SK-N-SH treated with all-trans-retinoic acid at 6 μM for 48 hours (cell line): ENCODE results near the gene DOP1A.

Experiments used
- ATAC-seq: fragments of 200-7000 bp; cut with Tn5 transposase; 3 replicates; pipeline ENCODE4 v1.9.1; 2020; ENCODE audit warnings: mild to moderate bottlenecking, moderate library complexity
- ARNTL ChIP-seq: fragments of 450-650 bp; formaldehyde crosslinking; IDR thresholded peaks from 2 replicates; pipeline ENCODE4 v1.5.0; 2020; ENCODE audit warnings: low read depth, mild to moderate bottlenecking, moderate library complexity, borderline replicate concordance
- BACH2 ChIP-seq: fragments of 250-450 bp; sonication (Bioruptor Pico); IDR thresholded peaks from 2 replicates; pipeline ENCODE4 v1.9.0; 2021; ENCODE audit warnings: mild to moderate bottlenecking, borderline replicate concordance
- CSDC2 ChIP-seq: fragments of 250-450 bp; sonication (Bioruptor Pico); IDR thresholded peaks from 2 replicates; pipeline ENCODE4 v1.5.0; 2020; ENCODE audit warnings: mild to moderate bottlenecking, moderate library complexity
- ESRRG ChIP-seq: fragments of 250-450 bp; sonication (Bioruptor Pico); IDR thresholded peaks from 2 replicates; pipeline ENCODE4 v1.6.1; 2021; ENCODE audit warnings: mild to moderate bottlenecking
- GLIS3 ChIP-seq: fragments of 250-450 bp; sonication (Bioruptor Pico); IDR thresholded peaks from 2 replicates; pipeline ENCODE4 v1.5.0; 2020; ENCODE audit warnings: mild to moderate bottlenecking, moderate library complexity
- ISL1 ChIP-seq: fragments of 250-450 bp; sonication (Bioruptor Pico); IDR thresholded peaks from 2 replicates; pipeline ENCODE4 v2.1.2; 2022; ENCODE audit warnings: mild to moderate bottlenecking, moderate library complexity
- PPARA ChIP-seq: fragments of 250-450 bp; sonication (Bioruptor Pico); IDR thresholded peaks from 2 replicates; pipeline ENCODE4 v1.5.0; 2020; ENCODE audit warnings: mild to moderate bottlenecking, borderline replicate concordance
- RARB ChIP-seq: fragments of 250-450 bp; sonication (Bioruptor Pico); IDR thresholded peaks from 2 replicates; pipeline ENCODE4 v1.8.0; 2021; ENCODE audit warnings: mild to moderate bottlenecking, moderate library complexity
- SNAI2 ChIP-seq: fragments of 250-450 bp; sonication (Bioruptor Pico); IDR thresholded peaks from 2 replicates; pipeline ENCODE4 v1.5.0; 2020; ENCODE audit warnings: mild to moderate bottlenecking, moderate library complexity
- TCF4 ChIP-seq: fragments of 250-450 bp; sonication (Bioruptor Pico); IDR thresholded peaks from 2 replicates; pipeline ENCODE4 v1.8.0; 2021; ENCODE audit warnings: mild to moderate bottlenecking, moderate library complexity, borderline replicate concordance
- TOX ChIP-seq: fragments of 250-450 bp; sonication (Bioruptor Pico); IDR thresholded peaks from 2 replicates; pipeline ENCODE4 v1.8.0; 2021; ENCODE audit warnings: mild to moderate bottlenecking, moderate library complexity, borderline replicate concordance
- ZC3H10 ChIP-seq: fragments of 250-450 bp; sonication (Bioruptor Pico); IDR thresholded peaks from 2 replicates; pipeline ENCODE4 v1.5.1; 2021; ENCODE audit warnings: mild to moderate bottlenecking, moderate library complexity
- ZFP3 ChIP-seq: fragments of 250-450 bp; sonication (Bioruptor Pico); IDR thresholded peaks from 2 replicates; pipeline ENCODE4 v1.5.0; 2020; ENCODE audit warnings: mild to moderate bottlenecking, moderate library complexity
- ZFP30 ChIP-seq: fragments of 450-650 bp; formaldehyde crosslinking; IDR thresholded peaks from 2 replicates; pipeline ENCODE4 v1.5.0; 2022; ENCODE audit warnings: mild to moderate bottlenecking, moderate library complexity
- ZNF565 ChIP-seq: fragments of 450-650 bp; formaldehyde crosslinking; conservative IDR thresholded peaks from 2 replicates; pipeline ENCODE4 v1.5.0; 2020; ENCODE audit warnings: low read depth, mild to moderate bottlenecking, moderate library complexity
- ZNF8 ChIP-seq: fragments of 450-650 bp; formaldehyde crosslinking; IDR thresholded peaks from 2 replicates; pipeline ENCODE4 v1.5.0; 2020; ENCODE audit warnings: mild to moderate bottlenecking, moderate library complexity
- TF ChIP-seq, protein P1 (sequence below): fragments of 250-450 bp; sonication (Bioruptor Pico); IDR thresholded peaks from 2 replicates; pipeline ENCODE4 v1.5.1; 2020; ENCODE audit warnings: low read depth, mild to moderate bottlenecking, moderate library complexity
- TF ChIP-seq, protein P2 (sequence below): fragments of 250-450 bp; sonication (Bioruptor Pico); IDR thresholded peaks from 2 replicates; pipeline ENCODE4 v1.8.0; 2020; ENCODE audit warnings: mild to moderate bottlenecking, moderate library complexity, borderline replicate concordance
- TF ChIP-seq, protein P3 (sequence below): fragments of 250-450 bp; sonication (Bioruptor Pico); IDR thresholded peaks from 2 replicates; pipeline ENCODE4 v1.8.0; 2021; ENCODE audit warnings: low read depth, mild to moderate bottlenecking, moderate library complexity, borderline replicate concordance
- TF ChIP-seq, protein P4 (sequence below): fragments of 250-450 bp; sonication (Bioruptor Pico); IDR thresholded peaks from 2 replicates; pipeline ENCODE4 v1.5.1; 2021; ENCODE audit warnings: mild to moderate bottlenecking, moderate library complexity
- TF ChIP-seq, protein P5 (sequence below): fragments of 250-450 bp; sonication (Bioruptor Pico); IDR thresholded peaks from 2 replicates; pipeline ENCODE4 v1.5.0; 2020; ENCODE audit warnings: mild to moderate bottlenecking, moderate library complexity

DOP1A gene

DNA sequence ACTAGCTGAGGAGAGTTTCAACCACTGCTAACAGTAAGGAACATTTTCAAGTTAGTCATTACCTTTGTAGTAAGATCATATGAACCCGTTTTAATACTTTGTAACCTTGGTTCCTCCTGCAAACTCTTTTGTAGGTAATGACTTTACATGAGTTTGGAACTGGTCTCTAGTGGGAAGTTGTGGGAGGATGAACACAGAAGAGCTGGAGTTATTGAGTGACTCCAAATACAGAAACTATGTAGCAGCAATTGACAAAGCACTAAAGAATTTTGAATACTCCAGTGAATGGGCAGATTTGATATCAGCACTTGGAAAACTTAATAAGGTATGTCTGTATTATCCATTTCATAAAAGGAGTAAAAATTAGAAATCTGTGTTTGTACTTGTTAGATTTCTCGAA is 29.3 kb downstream of the DOP1A start:
- TF ChIP-seq ESRRG (CRISPR knock-in tag) (no peak), TCF4 (CRISPR knock-in tag) (no peak), RARB (no peak), ISL1 (CRISPR knock-in tag) (no peak), ZFP30 (CRISPR knock-in tag) (no peak), ZC3H10 (CRISPR knock-in tag) (no peak), ZNF8 (CRISPR knock-in tag) (no peak), ZNF565 (CRISPR knock-in tag) (no peak), SNAI2 (no peak), CSDC2 (CRISPR knock-in tag) (no peak), TOX (CRISPR knock-in tag) (no peak), ZFP3 (no peak), PPARA (CRISPR knock-in tag) (no peak), ARNTL (CRISPR knock-in tag) (no peak), GLIS3 (no peak)
- TF ChIP-seq, protein P1, sequence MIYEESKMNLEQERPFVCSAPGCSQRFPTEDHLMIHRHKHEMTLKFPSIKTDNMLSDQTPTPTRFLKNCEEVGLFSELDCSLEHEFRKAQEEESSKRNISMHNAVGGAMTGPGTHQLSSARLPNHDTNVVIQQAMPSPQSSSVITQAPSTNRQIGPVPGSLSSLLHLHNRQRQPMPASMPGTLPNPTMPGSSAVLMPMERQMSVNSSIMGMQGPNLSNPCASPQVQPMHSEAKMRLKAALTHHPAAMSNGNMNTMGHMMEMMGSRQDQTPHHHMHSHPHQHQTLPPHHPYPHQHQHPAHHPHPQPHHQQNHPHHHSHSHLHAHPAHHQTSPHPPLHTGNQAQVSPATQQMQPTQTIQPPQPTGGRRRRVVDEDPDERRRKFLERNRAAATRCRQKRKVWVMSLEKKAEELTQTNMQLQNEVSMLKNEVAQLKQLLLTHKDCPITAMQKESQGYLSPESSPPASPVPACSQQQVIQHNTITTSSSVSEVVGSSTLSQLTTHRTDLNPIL (CRISPR knock-in tag) = no peak
- TF ChIP-seq, protein P2, sequence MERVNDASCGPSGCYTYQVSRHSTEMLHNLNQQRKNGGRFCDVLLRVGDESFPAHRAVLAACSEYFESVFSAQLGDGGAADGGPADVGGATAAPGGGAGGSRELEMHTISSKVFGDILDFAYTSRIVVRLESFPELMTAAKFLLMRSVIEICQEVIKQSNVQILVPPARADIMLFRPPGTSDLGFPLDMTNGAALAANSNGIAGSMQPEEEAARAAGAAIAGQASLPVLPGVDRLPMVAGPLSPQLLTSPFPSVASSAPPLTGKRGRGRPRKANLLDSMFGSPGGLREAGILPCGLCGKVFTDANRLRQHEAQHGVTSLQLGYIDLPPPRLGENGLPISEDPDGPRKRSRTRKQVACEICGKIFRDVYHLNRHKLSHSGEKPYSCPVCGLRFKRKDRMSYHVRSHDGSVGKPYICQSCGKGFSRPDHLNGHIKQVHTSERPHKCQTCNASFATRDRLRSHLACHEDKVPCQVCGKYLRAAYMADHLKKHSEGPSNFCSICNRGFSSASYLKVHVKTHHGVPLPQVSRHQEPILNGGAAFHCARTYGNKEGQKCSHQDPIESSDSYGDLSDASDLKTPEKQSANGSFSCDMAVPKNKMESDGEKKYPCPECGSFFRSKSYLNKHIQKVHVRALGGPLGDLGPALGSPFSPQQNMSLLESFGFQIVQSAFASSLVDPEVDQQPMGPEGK (CRISPR knock-in tag) = no peak
- TF ChIP-seq, protein P3, sequence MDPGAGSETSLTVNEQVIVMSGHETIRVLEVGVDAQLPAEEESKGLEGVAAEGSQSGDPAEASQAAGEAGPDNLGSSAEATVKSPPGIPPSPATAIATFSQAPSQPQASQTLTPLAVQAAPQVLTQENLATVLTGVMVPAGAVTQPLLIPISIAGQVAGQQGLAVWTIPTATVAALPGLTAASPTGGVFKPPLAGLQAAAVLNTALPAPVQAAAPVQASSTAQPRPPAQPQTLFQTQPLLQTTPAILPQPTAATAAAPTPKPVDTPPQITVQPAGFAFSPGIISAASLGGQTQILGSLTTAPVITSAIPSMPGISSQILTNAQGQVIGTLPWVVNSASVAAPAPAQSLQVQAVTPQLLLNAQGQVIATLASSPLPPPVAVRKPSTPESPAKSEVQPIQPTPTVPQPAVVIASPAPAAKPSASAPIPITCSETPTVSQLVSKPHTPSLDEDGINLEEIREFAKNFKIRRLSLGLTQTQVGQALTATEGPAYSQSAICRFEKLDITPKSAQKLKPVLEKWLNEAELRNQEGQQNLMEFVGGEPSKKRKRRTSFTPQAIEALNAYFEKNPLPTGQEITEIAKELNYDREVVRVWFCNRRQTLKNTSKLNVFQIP (CRISPR knock-in tag) = no peak
- TF ChIP-seq, protein P4, sequence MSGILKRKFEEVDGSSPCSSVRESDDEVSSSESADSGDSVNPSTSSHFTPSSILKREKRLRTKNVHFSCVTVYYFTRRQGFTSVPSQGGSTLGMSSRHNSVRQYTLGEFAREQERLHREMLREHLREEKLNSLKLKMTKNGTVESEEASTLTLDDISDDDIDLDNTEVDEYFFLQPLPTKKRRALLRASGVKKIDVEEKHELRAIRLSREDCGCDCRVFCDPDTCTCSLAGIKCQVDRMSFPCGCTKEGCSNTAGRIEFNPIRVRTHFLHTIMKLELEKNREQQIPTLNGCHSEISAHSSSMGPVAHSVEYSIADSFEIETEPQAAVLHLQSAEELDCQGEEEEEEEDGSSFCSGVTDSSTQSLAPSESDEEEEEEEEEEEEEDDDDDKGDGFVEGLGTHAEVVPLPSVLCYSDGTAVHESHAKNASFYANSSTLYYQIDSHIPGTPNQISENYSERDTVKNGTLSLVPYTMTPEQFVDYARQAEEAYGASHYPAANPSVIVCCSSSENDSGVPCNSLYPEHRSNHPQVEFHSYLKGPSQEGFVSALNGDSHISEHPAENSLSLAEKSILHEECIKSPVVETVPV = no peak
- TF ChIP-seq, protein P5, sequence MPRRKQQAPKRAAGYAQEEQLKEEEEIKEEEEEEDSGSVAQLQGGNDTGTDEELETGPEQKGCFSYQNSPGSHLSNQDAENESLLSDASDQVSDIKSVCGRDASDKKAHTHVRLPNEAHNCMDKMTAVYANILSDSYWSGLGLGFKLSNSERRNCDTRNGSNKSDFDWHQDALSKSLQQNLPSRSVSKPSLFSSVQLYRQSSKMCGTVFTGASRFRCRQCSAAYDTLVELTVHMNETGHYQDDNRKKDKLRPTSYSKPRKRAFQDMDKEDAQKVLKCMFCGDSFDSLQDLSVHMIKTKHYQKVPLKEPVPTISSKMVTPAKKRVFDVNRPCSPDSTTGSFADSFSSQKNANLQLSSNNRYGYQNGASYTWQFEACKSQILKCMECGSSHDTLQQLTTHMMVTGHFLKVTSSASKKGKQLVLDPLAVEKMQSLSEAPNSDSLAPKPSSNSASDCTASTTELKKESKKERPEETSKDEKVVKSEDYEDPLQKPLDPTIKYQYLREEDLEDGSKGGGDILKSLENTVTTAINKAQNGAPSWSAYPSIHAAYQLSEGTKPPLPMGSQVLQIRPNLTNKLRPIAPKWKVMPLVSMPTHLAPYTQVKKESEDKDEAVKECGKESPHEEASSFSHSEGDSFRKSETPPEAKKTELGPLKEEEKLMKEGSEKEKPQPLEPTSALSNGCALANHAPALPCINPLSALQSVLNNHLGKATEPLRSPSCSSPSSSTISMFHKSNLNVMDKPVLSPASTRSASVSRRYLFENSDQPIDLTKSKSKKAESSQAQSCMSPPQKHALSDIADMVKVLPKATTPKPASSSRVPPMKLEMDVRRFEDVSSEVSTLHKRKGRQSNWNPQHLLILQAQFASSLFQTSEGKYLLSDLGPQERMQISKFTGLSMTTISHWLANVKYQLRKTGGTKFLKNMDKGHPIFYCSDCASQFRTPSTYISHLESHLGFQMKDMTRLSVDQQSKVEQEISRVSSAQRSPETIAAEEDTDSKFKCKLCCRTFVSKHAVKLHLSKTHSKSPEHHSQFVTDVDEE = no peak
- ATAC-seq = peak; percentile 47; the same call in 2 of the 3 replicates

DNA sequence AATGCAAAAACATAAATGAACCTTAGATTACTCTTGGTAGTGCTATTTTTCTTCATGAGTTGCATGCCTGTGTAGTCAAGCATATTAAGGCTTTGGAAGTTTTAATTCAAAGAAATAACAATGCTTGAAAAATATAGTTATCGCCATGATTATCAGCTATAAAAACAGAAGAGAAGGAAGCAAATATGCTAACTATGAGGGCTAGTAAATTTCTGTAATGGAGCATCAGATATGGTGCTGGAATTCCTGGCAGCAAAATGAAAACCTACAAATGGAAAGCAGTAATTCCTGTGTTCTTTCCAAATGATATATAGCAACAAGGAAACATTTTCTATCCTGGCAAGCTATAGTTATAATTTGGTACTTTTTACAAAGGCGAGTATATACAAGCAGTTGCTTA is 29.7 kb downstream of the DOP1A start:
- TF ChIP-seq TOX (CRISPR knock-in tag) (no peak), TCF4 (CRISPR knock-in tag) (no peak), ISL1 (CRISPR knock-in tag) (peak; percentile 92)
- ATAC-seq = peak; percentile 30; the same call in 1 of the 3 replicates

DNA sequence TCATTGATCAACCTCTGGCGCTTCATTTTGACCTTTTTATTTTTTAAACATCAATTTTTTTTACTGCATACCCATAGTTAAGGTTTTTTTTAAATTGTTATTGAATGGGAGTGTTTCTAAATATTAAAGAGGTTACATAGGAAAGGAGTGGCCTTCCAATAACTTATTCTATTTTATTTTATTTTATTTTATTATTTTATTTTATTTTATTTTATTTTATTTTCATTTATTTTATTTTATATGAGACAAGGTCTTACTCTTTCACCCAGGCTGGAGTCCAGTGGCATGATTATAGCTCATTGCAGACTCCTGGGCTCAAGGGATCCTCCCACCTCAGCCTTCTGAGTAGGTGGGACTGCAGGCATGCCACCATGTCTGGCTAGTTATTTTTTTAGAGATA is 30.2 kb downstream of the DOP1A start:
- no peak for ATAC-seq
- TF ChIP-seq, protein P3 (CRISPR knock-in tag) = no peak
- TF ChIP-seq RARB (no peak), ARNTL (CRISPR knock-in tag) (no peak), ZNF565 (CRISPR knock-in tag) (no peak), ZC3H10 (CRISPR knock-in tag) (no peak), GLIS3 (no peak), BACH2 (CRISPR knock-in tag) (no peak), ZNF8 (CRISPR knock-in tag) (no peak), ZFP30 (CRISPR knock-in tag) (no peak), SNAI2 (no peak), CSDC2 (CRISPR knock-in tag) (no peak), ESRRG (CRISPR knock-in tag) (no peak)
- TF ChIP-seq, protein P5 = no peak
- TF ChIP-seq, protein P2 (CRISPR knock-in tag) = no peak
